NK-92 (cell line): ENCODE results near the gene TMEM243.
"Not testable (repeated sequence)": the region's sequence is repeated elsewhere in the genome, so short reads cannot be mapped to it uniquely, and the experiment has no call there.

Source experiments
- DNase-seq: peaks from one replicate; lab custom pipeline; 2025; ENCODE audit not compliant: unreplicated experiment; lab: John Stamatoyannopoulos, UW

Gene TMEM243

DNA sequence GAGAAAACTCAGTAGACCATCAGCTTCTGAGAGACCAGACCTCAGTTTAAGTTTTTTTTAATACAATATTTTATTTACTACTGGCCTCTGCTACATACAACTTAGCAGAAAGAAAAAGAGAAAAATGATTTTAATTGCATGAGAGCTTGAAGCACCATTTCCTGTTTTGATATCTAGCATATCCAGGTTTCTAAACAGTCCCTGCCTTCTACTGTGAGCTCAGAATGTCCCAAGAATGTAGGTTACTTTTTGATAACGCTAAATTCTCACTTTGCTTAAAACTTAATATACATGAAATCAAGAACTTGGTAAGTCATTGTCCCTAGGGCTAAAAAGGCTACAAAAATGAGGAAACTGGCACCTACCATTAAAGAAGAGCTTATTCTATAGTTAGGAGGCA is 7.0 kb downstream of the TMEM243 start:
- DNase-seq = no peak

DNA sequence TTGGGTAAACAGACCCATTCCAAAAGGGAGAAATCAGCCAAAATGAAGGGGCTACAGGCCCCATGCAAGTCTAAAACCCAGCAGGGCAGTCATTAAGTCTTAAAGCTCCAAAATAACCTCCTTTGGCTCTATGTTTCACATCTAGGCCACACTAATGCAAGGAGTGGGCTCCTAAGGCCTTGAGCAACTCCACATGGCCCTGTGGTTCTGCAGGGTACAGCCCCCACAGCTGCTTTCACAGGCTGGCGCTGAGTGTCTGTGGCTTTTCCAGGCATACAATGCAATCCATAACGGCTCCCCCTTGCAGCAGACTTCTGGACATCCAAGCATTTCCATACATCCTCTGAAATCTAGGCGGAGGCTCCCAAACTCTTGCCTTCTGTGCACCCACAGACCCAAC is 9.0 kb downstream of the TMEM243 start:
- no peak for DNase-seq

DNA sequence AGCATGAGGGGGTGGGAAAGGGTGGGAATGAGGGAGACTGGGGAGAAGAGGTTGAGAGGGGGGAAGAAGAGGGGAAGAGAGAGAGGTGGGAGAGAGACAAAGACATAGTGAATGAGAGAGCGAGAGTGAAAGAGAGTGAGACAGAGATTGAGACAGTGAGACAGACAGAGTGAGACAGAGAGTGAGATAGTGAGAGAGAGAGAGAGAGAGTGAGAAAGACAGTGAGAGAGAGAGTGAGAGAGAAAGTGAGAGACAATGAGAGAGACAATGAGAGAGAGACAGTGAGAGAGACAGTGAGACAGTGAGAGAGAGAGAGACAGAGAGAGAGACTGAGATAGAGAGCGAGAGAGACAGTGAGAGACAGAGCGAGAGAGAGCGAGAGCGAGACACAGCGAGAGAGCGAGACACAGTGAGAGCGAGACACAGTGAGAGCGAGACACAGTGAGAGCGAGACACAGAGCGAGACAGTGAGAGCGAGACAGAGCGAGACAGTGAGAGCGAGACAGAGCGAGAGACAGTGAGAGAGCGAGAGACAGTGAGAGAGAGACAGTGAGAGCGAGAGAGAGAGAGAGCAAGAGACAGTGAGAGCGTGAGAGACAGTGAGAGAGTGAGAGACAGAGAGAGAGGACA is 10.1 kb downstream of the TMEM243 start:
- no peak for DNase-seq

DNA sequence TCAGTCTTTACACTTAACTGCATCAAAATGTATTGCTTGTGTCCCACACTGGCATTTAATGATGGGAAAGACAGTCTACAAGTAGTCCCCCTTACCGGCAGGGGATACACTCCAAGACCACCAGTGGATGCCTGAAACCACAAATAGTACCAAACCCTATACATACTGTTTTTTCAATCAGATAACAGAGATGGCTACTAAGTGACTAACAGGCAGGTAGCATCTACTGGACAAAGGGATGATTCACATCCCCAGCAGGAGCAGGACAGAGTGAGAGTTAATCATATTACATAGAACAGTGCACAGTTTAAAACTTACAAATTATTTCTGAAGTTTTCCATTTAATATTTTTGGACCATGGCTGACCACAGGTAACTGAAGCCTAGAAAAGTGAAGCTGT is 13.2 kb downstream of the TMEM243 start:
- no peak for DNase-seq

DNA sequence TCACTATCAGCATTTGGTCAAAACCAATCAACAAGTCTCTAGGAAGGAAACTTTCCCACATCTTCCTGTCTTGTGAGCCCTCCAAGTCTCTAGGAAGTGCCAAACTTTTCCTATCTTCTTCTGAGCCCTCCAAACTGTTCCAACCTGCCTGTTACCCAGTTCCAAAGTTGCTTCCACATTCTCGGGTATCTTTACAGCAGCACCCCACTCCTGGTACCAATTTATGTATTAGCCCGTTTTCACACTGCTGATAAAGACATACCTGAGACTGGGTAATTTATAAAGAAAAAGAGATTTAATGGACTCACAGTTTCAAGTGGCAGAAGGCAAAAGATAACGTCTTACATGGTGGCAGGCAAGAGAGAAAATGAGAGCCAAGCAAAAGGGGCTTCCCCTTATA is 13.8 kb downstream of the TMEM243 start:
- not testable (repeated sequence) for DNase-seq

DNA sequence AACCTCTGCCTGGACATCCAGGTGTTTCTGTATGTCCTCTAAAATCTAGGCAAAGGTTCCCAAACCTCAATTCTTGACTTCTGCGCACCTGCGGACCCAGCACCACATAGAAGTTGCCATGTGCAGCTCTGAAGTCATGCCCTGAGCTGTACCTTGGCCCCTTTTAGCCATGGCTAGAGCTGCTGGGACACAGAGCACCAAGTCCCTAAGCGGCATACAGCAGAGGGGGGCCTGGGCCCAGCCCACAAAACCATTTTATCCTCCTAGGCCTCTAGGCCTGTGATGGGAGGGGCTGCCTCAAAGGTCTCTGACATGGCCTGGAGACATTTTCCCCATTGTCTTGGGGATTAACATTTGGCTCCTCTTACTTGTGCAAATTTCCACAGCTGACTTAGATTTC is 14.6 kb downstream of the TMEM243 start:
- no peak for DNase-seq

DNA sequence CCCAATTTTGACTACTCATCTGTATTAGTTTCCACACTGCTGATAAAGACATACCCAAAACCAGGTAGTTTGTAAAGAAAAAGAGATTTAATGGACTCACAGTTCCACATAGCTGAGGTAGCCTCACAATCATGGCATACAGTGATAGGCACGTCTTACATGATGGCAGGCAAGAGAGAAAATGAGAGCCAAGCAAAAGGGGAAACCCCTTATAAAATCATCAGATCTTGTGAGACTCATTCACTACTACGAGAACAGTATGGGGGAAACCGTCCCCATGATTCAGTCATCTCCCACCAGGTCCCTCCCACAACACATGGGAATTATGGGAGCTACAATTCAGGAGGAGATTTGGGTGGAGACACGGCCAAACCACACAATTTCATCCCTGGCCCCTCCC is 15.6 kb downstream of the TMEM243 start:
- not testable (repeated sequence) for DNase-seq

DNA sequence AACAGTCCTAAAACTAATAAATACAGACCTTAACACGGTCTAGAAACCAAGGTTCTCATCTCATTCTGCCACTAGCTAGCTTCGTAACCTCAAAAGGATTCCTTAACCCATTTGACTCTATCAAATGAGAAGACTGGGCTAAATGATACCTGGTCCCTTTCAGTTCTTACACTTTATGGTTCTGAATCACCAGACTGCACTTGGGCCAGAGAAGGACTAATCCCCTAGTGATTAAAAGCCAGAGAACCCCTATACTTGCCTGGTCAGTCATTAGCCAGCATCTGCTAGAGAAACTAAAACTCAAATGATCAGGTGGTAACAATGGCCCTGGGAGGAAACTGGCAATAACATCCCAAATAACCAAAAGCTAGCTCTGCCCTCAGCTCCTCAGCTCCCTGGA is 16.8 kb downstream of the TMEM243 start:
- DNase-seq = no peak

DNA sequence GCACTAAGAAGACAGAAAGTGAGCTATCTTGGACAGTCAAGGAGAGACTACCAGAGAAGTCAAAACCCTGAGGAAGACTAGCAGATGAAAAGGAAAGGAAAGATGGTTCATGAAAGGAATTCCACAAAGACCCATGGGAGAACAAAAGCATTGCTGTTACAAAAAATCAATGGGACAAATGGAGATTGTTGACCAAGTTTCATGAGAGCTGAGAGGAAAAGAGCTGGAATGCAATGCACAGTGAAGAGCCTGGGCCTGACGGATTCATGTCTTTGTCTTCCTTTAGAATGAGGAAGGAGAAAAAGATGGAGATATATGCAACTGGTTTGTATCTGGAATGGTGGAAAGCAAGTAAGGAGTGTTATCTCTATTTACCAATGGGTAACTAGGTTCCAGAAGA is 17.3 kb downstream of the TMEM243 start:
- no peak for DNase-seq

DNA sequence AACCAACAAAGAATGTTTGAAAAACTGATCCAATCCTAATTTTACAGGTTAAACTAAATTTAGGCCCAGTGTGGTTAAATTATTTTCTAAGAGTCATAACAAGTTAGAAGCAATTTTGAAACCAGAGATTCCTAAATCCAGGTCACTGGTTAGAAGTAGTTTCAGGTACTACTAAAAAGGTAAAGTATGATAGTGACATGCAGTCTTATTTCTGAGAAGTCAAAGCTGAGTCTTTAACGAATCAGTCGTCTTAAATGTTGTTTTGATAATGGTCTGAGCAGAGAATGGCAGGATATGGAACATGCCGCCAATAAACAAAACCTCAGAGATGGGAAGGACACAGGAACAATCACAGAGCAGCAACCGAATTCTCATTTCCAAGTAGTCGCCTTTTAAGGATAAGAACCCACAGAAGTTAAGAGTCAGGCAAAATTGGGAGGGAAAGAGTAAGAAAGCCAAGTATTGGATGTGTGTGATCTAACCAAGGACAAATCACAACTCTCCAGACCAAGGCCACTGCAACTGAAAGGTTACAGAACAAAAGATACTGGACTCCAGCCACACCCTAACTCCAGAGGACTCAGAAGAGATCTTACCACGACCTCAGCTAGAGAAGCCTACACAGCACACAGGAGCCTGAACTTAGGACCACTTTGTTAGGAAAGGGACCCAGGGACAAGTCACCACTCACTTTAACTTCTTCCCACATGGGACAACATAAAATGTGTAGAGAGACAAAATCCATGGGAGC is 19.7 kb downstream of the TMEM243 start:
- DNase-seq = no peak

DNA sequence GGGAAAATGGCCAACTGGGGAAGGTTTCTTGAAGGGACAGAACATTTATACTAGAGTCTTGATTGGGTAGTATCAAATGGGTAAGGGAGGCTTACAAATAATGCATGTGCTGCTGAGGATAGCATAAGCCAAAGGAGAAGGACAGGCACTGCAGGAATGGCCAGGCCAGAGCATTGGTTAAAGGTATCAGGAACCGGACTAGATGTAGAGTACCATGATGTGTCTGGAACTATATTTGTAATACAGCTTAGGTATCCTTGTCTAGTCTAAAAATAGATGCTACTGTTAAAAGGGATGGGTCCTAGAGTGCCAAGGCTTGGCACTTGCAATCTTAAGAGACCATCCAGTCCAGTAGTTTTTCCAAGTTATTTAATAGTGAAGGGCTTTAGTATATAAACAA is 20.3 kb downstream of the TMEM243 start:
- DNase-seq = no peak

DNA sequence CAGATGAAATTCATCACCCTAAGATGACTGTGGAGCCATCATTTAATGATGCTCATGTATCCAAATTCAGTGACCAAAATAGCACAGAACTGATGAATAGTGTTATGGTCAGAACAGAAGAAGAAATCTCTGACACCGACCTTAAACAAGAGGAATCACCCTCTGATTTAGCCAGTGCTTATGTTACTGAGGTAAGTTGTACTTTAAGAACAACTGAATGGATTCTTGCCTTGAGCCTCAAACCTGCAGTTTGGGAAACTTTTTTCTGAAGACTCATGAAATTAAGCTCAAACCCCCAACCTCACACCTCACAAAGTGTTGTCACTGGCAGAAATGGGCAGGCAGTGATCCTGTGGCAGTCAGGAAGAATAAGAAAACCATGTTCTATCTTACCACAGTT is 25.6 kb downstream of the TMEM243 start:
- no peak for DNase-seq

DNA sequence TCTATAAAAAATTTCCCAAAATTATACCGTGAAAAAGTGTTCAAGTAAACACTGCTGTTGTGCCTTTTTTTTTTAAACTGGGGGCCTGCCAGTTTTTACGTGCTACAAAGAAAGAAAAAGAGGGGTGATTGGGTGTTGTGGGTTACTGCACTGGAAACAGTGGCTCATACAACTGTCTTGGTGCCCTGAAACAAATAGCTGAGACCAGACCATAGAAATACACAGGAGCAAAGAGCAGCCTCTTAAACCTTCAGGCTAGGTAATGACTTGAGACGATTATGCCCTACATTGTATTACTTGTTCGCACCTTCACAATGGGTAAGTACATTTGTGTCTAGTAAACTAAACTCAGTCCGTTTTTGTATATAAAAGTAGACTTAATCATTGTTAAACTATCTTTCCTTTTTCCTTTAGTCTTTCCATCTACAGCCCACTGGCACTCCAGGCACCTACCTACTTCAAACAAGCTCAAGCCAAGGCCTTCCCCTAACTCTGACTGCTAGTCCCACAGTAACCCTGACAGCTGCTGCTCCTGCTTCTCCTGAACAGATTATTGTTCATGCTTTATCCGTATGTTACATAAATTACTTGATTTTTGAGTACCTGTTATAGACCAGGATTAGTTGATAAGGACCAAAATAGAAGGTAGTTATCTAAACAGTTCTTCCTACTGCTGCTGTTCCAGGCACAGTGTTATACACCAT is 26.6 kb downstream of the TMEM243 start:
- DNase-seq = no peak

DNA sequence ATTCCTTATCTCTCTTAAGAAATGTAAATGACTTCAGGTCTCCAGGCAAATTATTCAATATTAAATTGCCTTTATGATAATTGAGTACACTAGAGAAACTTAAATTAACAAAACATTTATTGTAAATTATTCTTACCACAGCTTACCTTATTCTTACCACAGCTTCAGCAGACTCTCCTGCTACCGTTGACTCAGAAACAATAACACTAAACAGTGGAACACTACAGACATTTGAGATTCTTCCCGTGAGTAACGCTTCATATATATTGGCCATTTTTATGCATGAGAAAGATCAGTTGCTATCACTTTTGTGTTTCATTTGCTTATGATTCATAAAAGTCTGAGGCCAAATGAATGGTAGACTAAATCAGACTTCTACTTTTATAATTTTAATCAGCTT is 28.7 kb downstream of the TMEM243 start:
- DNase-seq = no peak

DNA sequence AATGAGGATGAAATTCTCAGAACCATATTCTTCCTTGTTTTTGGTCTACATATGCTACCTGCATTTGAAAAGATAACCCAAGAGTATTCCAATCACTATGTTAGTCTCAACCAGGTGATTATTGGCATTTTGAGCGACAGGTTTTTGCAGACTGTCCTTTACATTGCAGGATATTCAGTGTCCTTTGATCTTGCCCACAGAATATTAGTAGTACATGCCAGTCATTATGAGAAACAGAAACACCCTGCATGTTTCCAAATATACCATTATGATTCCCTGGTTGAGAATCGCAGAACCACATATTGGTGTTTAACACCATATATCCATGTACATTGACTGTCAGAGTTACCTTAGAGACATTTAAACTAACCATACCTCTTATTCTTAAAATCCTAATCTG is 30.6 kb downstream of the TMEM243 start:
- no peak for DNase-seq

DNA sequence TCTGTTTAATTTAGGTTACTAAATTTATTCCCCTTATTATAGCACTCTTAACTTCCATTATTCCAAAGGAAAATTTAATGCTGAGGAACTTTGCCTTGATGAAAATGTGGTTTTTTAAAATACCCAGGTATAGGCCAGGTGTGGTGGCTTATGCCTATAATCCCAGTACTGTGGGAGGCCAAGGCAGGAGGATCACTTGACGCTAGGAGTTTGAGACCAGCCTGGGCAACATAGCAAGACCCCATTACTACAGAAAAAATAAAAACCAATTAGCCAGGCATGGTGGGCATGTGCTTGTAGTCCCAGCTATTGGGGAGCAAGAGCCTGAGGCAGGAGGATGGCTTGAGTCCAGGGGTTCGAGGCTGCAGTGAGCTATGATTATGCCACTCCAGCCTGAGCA is 32.4 kb downstream of the TMEM243 start:
- no peak for DNase-seq

DNA sequence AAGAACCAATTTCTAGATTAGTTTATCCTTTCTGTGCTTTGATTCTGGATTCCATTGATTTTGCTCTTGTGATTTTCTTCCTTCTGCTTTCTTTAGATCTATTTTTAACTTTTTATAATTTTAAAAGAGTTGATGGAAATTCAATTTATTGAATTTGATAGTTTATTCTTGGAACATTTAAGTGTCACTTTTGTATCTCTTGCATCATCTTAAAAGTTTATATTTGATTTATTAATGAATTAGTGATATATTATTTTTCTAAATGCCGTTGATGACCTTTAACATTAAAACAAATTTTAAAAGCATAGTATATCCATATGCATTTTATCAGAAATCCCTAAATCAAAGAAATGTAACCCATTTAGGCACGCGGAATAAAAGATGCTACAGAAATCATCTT is 40.4 kb downstream of the TMEM243 start:
- no peak for DNase-seq

DNA sequence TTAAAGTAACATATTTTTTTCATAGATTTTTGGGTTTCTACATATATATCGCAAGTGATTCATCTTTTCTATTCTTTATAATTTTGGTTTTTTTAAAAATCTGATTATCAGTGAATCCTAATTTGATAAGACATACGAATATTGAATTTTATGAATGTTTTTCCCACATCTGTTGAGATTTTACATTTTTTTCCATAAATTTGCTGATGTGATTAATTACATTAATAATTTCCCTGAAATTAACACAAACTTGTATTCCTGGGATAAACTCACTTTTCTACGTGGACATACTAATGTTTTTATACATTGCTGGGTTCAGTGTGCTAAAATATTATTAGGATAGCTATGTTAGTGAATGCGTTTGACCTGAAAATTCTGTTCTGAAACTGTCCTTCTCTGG is 41.2 kb downstream of the TMEM243 start:
- DNase-seq = no peak

DNA sequence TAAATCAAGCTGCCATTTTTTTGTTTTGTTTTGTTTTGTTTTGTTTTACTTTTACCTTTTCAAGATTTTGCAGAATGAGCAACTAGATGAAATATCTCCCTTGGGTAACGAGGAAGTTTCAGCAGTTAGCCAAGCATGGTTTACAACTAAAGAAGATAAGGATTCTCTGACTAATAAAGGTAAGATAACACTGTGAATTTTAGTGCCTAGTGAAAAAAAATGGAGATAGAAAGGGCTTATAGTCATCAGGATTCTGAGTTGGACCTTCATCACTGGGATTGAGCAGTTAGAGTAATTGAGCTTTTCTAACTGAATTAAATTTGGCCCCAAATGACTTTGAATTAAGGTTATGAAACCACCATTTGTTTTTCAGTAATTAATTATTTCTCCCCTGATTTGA is 46.1 kb downstream of the TMEM243 start:
- DNase-seq = no peak

DNA sequence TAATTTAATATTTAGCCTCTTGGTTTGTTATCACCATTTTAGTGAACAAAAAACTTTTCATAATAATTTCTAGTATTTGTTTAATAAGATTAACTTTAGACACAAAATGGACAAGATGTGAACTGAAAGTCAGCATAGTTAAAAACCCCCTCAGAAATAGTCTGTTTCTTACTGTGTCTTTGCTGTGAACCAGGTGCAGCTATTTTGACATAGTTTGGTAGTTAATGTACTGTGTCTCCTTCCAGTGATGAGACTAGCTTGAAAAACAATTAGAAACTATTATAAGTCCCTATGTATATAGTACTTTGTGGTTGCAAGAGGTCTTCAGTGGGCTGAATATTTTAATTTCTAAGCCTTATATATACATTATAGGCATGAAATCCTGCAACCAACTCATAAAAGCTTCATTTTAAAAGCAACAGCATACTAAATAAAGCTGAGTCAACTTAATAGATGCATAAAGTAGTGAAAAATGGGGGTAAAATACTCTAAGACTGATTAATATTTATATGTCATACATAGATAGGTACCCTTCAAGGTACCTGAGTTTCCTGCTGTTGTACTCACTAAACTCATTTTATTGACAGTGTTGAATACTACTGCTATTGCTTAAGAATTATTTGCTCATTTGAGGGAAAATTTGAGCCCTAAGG is 48.1 kb downstream of the TMEM243 start:
- DNase-seq = no peak

DNA sequence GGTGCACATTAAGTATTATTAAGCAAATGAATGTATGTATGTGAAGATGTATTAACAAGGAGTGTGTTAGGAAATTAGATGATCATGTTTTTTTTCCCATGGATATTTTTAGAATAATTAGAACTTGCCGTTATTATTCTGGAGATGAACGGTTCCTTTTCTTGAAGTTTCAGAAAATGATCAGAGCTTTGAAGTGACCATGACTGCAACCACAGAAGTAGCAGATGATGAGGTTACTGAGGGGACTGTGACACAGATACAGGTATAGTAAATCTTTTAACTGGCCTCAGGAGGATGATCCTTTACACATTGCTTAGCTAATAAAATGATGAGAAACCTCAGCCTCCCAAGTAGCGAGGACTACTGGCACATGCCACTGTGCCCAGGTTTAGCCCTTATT is 48.7 kb downstream of the TMEM243 start:
- DNase-seq = no peak

DNA sequence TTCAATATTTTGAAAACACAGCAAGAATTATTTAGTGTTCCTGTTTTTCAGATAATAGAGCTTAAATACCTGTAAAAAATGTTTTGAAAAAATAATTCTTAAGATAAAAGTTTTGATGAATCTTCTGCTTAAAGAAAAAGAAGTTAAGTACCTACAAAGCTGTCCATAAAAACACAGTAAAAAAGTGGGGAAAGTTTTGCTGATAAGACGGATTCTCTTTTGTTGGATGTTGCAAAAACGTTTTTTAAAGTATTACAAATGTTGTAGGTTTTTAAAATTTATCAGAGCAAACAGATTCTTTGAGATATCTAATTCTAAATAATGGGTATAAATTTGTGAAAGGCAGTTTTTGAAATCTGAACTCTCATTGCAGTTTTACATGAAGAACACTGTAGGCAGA is 55.1 kb downstream of the TMEM243 start:
- DNase-seq = no peak
